HUES6 (cell line): Measurements from ENCODE around the gene GPR78.
"Not testable (repeated sequence)": the region's sequence is repeated elsewhere in the genome, so short reads cannot be mapped to it uniquely, and the experiment has no call there.

Source experiments
- H3K27ac ChIP-seq: 2 replicates; pipeline ENCODE4 v1.7.0; 2013; ENCODE audit warnings: low read depth, mild to moderate bottlenecking, low read length, inconsistent platforms
- H3K27me3 ChIP-seq: 2 replicates; pipeline ENCODE4 v1.6.1; 2013; ENCODE audit warnings: low read length; ENCODE audit not compliant: control insufficient read depth, insufficient read depth
- H3K36me3 ChIP-seq: 2 replicates; pipeline ENCODE4 v1.6.1; 2013; ENCODE audit warnings: low read length; ENCODE audit not compliant: control insufficient read depth, insufficient read depth
- H3K4me1 ChIP-seq: 2 replicates; pipeline ENCODE4 v1.6.1; 2013; ENCODE audit warnings: low read length; ENCODE audit not compliant: control insufficient read depth, insufficient read depth
- H3K4me3 ChIP-seq: 2 replicates; pipeline ENCODE4 v1.5.1; 2013; ENCODE audit warnings: low read depth, low read length
- H3K9ac ChIP-seq: one replicate; pipeline ENCODE4 v1.6.1; 2013; ENCODE audit warnings: mild to moderate bottlenecking, low read length
- H3K9me3 ChIP-seq: 2 replicates; pipeline ENCODE4 v1.6.1; 2013; ENCODE audit warnings: low read depth, low read length; ENCODE audit not compliant: control insufficient read depth, insufficient read depth

GPR78 gene

GRCh38 chr4:8618961-8619720 is 38.9 kb downstream of the GPR78 start:
- Histone ChIP-seq H3K27ac (no peak overlapping the region), H3K4me1 (no peaks in the 10 kb centered on the region), H3K9ac (no peak overlapping the region), H3K9me3 (no peaks in the 10 kb centered on the region), H3K4me3 (no peak overlapping the region), H3K36me3 (peaks cover 21% of the 10 kb centered on the region), H3K27me3 (no peaks in the 10 kb centered on the region)

GRCh38 chr4:8621135-8621534 is 40.9 kb downstream of the GPR78 start:
- not testable (repeated sequence) for H3K27ac ChIP-seq, H3K9me3 ChIP-seq, H3K36me3 ChIP-seq, H3K4me3 ChIP-seq, H3K4me1 ChIP-seq, H3K9ac ChIP-seq, H3K27me3 ChIP-seq

GRCh38 chr4:8624601-8625272 is 44.5 kb downstream of the GPR78 start:
- H3K9ac ChIP-seq, H3K9me3 ChIP-seq, H3K4me1 ChIP-seq, H3K36me3 ChIP-seq, H3K4me3 ChIP-seq, H3K27me3 ChIP-seq, H3K27ac ChIP-seq: not testable (repeated sequence)

GRCh38 chr4:8630240-8630905 is 50.2 kb downstream of the GPR78 start:
- H3K4me3 ChIP-seq, H3K9ac ChIP-seq, H3K36me3 ChIP-seq, H3K9me3 ChIP-seq, H3K27ac ChIP-seq, H3K4me1 ChIP-seq, H3K27me3 ChIP-seq: not testable (repeated sequence)

GRCh38 chr4:8631896-8632295 is 51.7 kb downstream of the GPR78 start:
- not testable (repeated sequence) for H3K4me3 ChIP-seq, H3K9ac ChIP-seq, H3K4me1 ChIP-seq, H3K9me3 ChIP-seq, H3K27ac ChIP-seq, H3K36me3 ChIP-seq, H3K27me3 ChIP-seq

GRCh38 chr4:8634773-8635172 is 54.6 kb downstream of the GPR78 start:
- not testable (repeated sequence) for H3K36me3 ChIP-seq

GRCh38 chr4:8635897-8636554 is 55.8 kb downstream of the GPR78 start:
- H3K4me3 ChIP-seq, H3K4me1 ChIP-seq, H3K9me3 ChIP-seq, H3K36me3 ChIP-seq, H3K9ac ChIP-seq, H3K27ac ChIP-seq: not testable (repeated sequence)
- peaks cover 14% of the 10 kb centered on the region; the same call in 1 of the 2 replicates for H3K27me3 ChIP-seq

More at GRCh38 chr4:8634773-8635172, 54.6 kb downstream of the GPR78 start:
- H3K9ac ChIP-seq, H3K27ac ChIP-seq, H3K9me3 ChIP-seq, H3K4me1 ChIP-seq, H3K4me3 ChIP-seq: not testable (repeated sequence)
- peaks cover 14% of the 10 kb centered on the region; the same call in 1 of the 2 replicates for H3K27me3 ChIP-seq
